HG03342 (cell line): ENCODE results near the gene DLG1.

Experiments used
- ATAC-seq: cut with Tn5 transposase; IDR thresholded peaks from one replicate; pipeline ENCODE4 v1.9.1; 2021; ENCODE audit warnings: mild to moderate bottlenecking, moderate library complexity; ENCODE audit not compliant: unreplicated experiment

DLG1 gene

GRCh38 chr3:197298341-197298944, at the start of gene DLG1:
DLG1 (minus strand) TSS chr3:197298612; CDS start chr3:197297204, 1,408 bp downstream.
- peak; percentile 55 for ATAC-seq

- no peak for ATAC-seq
Measured at GRCh38 chr3:197348014-197348413, 49.6 kb upstream of the DLG1 start.

- ATAC-seq: no peak
Measured at GRCh38 chr3:197345390-197345789, 47.0 kb upstream of the DLG1 start.

- ATAC-seq: no peak
Measured at GRCh38 chr3:197344582-197345318, 46.3 kb upstream of the DLG1 start.

GRCh38 chr3:197343656-197344408, 45.4 kb upstream of the DLG1 start:
- no peak for ATAC-seq

- no peak for ATAC-seq
Measured at GRCh38 chr3:197343111-197343510, 44.7 kb upstream of the DLG1 start.

- ATAC-seq: no peak
Measured at GRCh38 chr3:197340521-197340871, 42.1 kb upstream of the DLG1 start.

- ATAC-seq: no peak
Measured at GRCh38 chr3:197339841-197340520, 41.6 kb upstream of the DLG1 start.

GRCh38 chr3:197338586-197338985, 40.2 kb upstream of the DLG1 start:
- ATAC-seq: no peak

GRCh38 chr3:197337656-197338055, 39.2 kb upstream of the DLG1 start:
- ATAC-seq: no peak

GRCh38 chr3:197337214-197337613, 38.8 kb upstream of the DLG1 start:
- no peak for ATAC-seq

GRCh38 chr3:197336348-197336747, 37.9 kb upstream of the DLG1 start:
- no peak for ATAC-seq

- ATAC-seq: no peak
Measured at GRCh38 chr3:197335428-197336132, 37.2 kb upstream of the DLG1 start.

GRCh38 chr3:197333901-197334639, 35.7 kb upstream of the DLG1 start:
- no peak for ATAC-seq

GRCh38 chr3:197331131-197331530, 32.7 kb upstream of the DLG1 start:
- ATAC-seq: no peak

- no peak for ATAC-seq
Measured at GRCh38 chr3:197329382-197329781, 31.0 kb upstream of the DLG1 start.

- no peak for ATAC-seq
Measured at GRCh38 chr3:197328198-197328597, 29.8 kb upstream of the DLG1 start.

GRCh38 chr3:197327701-197328100, 29.3 kb upstream of the DLG1 start:
- ATAC-seq: no peak

GRCh38 chr3:197325773-197326172, 27.4 kb upstream of the DLG1 start:
- no peak for ATAC-seq

- ATAC-seq: no peak
Measured at GRCh38 chr3:197322149-197322548, 23.7 kb upstream of the DLG1 start.
